Astrocyte of the cerebellum (primary cell): Measurements from ENCODE around the gene FFAR1.

Experiments used
- DNase-seq: peaks from one replicate; pipeline ENCODE4 v3.0.0-alpha.2; 2011; ENCODE audit warnings: low read depth
- H3K4me3 ChIP-seq: 2 replicates; pipeline ENCODE4 v1.5.1; 2011; ENCODE audit warnings: mild to moderate bottlenecking, low read depth, low read length, moderate library complexity
- in situ Hi-C: cut with HindIII; loops from 2 replicates; pipeline ENCODE4 v1.10.0; 2017; ENCODE audit warnings: low sequenced_read_pairs
- TF ChIP-seq, protein P1 (sequence below): IDR thresholded peaks from 2 replicates; pipeline ENCODE4 v1.5.1; 2012; ENCODE audit warnings: low read length, low read depth, moderate library complexity, mild to moderate bottlenecking; ENCODE audit errors: missing control alignments

The FFAR1 gene

GRCh38 chr19:35331551-35332214, 16.0 kb upstream of the FFAR1 start:
- H3K4me3 ChIP-seq: no peak overlapping the region
- in situ Hi-C loops: no loop called here
- TF ChIP-seq, protein P1, sequence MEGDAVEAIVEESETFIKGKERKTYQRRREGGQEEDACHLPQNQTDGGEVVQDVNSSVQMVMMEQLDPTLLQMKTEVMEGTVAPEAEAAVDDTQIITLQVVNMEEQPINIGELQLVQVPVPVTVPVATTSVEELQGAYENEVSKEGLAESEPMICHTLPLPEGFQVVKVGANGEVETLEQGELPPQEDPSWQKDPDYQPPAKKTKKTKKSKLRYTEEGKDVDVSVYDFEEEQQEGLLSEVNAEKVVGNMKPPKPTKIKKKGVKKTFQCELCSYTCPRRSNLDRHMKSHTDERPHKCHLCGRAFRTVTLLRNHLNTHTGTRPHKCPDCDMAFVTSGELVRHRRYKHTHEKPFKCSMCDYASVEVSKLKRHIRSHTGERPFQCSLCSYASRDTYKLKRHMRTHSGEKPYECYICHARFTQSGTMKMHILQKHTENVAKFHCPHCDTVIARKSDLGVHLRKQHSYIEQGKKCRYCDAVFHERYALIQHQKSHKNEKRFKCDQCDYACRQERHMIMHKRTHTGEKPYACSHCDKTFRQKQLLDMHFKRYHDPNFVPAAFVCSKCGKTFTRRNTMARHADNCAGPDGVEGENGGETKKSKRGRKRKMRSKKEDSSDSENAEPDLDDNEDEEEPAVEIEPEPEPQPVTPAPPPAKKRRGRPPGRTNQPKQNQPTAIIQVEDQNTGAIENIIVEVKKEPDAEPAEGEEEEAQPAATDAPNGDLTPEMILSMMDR: no peak
- no peak for DNase-seq

GRCh38 chr19:35332817-35333216, 14.9 kb upstream of the FFAR1 start:
- in situ Hi-C loops: no loop called here
- DNase-seq: no peak
- H3K4me3 ChIP-seq: no peak overlapping the region
- TF ChIP-seq, protein P1: no peak

GRCh38 chr19:35334144-35334753, 13.5 kb upstream of the FFAR1 start:
- TF ChIP-seq, protein P1: no peak
- no peak for DNase-seq
- in situ Hi-C loops: no loop called here
- H3K4me3 ChIP-seq: no peak overlapping the region

- DNase-seq: no peak
- no peak overlapping the region for H3K4me3 ChIP-seq
- in situ Hi-C loops: no loop called here
- TF ChIP-seq, protein P1: no peak
Observed at GRCh38 chr19:35336166-35336955, 11.3 kb upstream of the FFAR1 start.

- TF ChIP-seq, protein P1: no peak
- no peak for DNase-seq
- no peak overlapping the region for H3K4me3 ChIP-seq
- in situ Hi-C loops: no loop called here
Observed at GRCh38 chr19:35337097-35337983, 10.4 kb upstream of the FFAR1 start.

DNA sequence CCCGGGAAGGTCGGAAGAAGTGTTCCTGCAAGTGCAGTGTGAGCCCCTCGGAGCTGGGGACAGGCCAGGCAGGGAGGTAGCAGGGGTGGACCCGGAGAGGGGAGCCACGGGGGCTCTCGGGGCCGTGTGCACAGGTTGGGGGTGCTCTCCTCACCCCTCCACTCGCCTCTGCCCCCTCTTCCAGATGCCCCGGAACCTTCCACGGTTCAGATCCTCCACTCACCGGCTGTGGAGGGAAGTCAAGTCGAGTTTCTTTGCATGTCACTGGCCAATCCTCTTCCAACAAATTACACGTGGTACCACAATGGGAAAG, 9.8 kb upstream of the FFAR1 start:
- TF ChIP-seq, protein P1: no peak
- no peak overlapping the region for H3K4me3 ChIP-seq
- no peak for DNase-seq
- in situ Hi-C loops: no loop called here
